WTC11 (cell line): Measurements from ENCODE around the gene SPTLC1. TPM values are rescaled to one million over a fixed set of nuclear protein-coding genes. Genes with fewer than 3 reads are reported as not detected.
A peak's percentile ranks its signal among the peaks of the same experiment; 100 is the strongest.

Experiments used
- CREM ChIP-seq: sonication (generic); formaldehyde crosslinking; IDR thresholded peaks from 2 replicates; pipeline ENCODE4 v1.8.1; 2022; ENCODE audit warnings: mild to moderate bottlenecking, missing genetic modification reagents, moderate library complexity
- ELF4 ChIP-seq: sonication (generic); formaldehyde crosslinking; IDR thresholded peaks from 2 replicates; pipeline ENCODE4 v1.8.1; 2022; ENCODE audit warnings: low read depth, mild to moderate bottlenecking, moderate library complexity, missing genetic modification reagents
- ESRRA ChIP-seq: sonication (generic); formaldehyde crosslinking; IDR thresholded peaks from 2 replicates; pipeline ENCODE4 v1.8.1; 2022; ENCODE audit warnings: mild to moderate bottlenecking, missing genetic modification reagents, borderline replicate concordance
- ETV6 ChIP-seq: sonication (generic); formaldehyde crosslinking; IDR thresholded peaks from 2 replicates; pipeline ENCODE4 v1.8.1; 2022; ENCODE audit warnings: mild to moderate bottlenecking, missing genetic modification reagents
- FOXJ3 ChIP-seq: sonication (generic); formaldehyde crosslinking; IDR thresholded peaks from 2 replicates; pipeline ENCODE4 v1.9.0; 2021; ENCODE audit warnings: missing genetic modification reagents, mild to moderate bottlenecking, borderline replicate concordance
- GTF2I ChIP-seq: fragments of 250-450 bp; sonication (Bioruptor Pico); conservative IDR thresholded peaks from 2 replicates; pipeline ENCODE4 v1.4.0; 2021; ENCODE audit warnings: mild to moderate bottlenecking
- NFATC4 ChIP-seq: fragments of 250-450 bp; sonication (Bioruptor Pico); IDR thresholded peaks from 2 replicates; pipeline ENCODE4 v1.9.0; 2021; ENCODE audit warnings: mild to moderate bottlenecking
- NFE2L1 ChIP-seq: sonication (generic); formaldehyde crosslinking; IDR thresholded peaks from 2 replicates; pipeline ENCODE4 v1.8.1; 2023; ENCODE audit warnings: missing genetic modification reagents
- NFYB ChIP-seq: sonication (generic); formaldehyde crosslinking; conservative IDR thresholded peaks from 2 replicates; pipeline ENCODE4 v1.8.0; 2022; ENCODE audit warnings: low read depth, missing genetic modification reagents
- NR1H2 ChIP-seq: sonication (generic); formaldehyde crosslinking; IDR thresholded peaks from 2 replicates; pipeline ENCODE4 v1.9.0; 2021; ENCODE audit warnings: mild to moderate bottlenecking, moderate library complexity, missing genetic modification reagents
- SMAD3 ChIP-seq: sonication (generic); formaldehyde crosslinking; IDR thresholded peaks from 2 replicates; pipeline ENCODE4 v1.8.0; 2022; ENCODE audit warnings: missing genetic modification reagents, mild to moderate bottlenecking, borderline replicate concordance
- TEAD4 ChIP-seq: sonication (generic); formaldehyde crosslinking; IDR thresholded peaks from 2 replicates; pipeline ENCODE4 v1.8.0; 2022; ENCODE audit warnings: mild to moderate bottlenecking, missing genetic modification reagents
- ZNF232 ChIP-seq: sonication (generic); formaldehyde crosslinking; IDR thresholded peaks from 2 replicates; pipeline ENCODE4 v1.8.0; 2022; ENCODE audit warnings: mild to moderate bottlenecking, missing genetic modification reagents
- ZNF317 ChIP-seq: sonication (generic); formaldehyde crosslinking; IDR thresholded peaks from 2 replicates; pipeline ENCODE4 v1.8.1; 2023; ENCODE audit warnings: low read depth, mild to moderate bottlenecking, moderate library complexity, missing genetic modification reagents, borderline replicate concordance
- ZNF416 ChIP-seq: fragments of 250-450 bp; sonication (Bioruptor Pico); IDR thresholded peaks from 2 replicates; pipeline ENCODE4 v1.9.0; 2021; ENCODE audit warnings: mild to moderate bottlenecking, inconsistent platforms
- ZNF423 ChIP-seq: fragments of 250-450 bp; sonication (Bioruptor Pico); IDR thresholded peaks from 2 replicates; pipeline ENCODE4 v2.1.2; 2022; ENCODE audit warnings: mild to moderate bottlenecking, moderate library complexity
- total RNA-seq: library from RNA; stranded (reverse); gene quantifications from 3 replicates; pipeline ENCODE4 v1.2.3, GENCODE V29; 2021
- TF ChIP-seq, protein P1 (sequence below): sonication (generic); formaldehyde crosslinking; IDR thresholded peaks from 2 replicates; pipeline ENCODE4 v1.8.0; 2023; ENCODE audit warnings: missing genetic modification reagents, mild to moderate bottlenecking, borderline replicate concordance
- TF ChIP-seq, protein P2 (sequence below): sonication (generic); formaldehyde crosslinking; IDR thresholded peaks from 2 replicates; pipeline ENCODE4 v1.8.0; 2023; ENCODE audit warnings: mild to moderate bottlenecking, missing genetic modification reagents
- TF ChIP-seq, protein P3 (sequence below): fragments of 250-450 bp; sonication (Bioruptor Pico); IDR thresholded peaks from 2 replicates; pipeline ENCODE4 v1.9.0; 2021; ENCODE audit warnings: mild to moderate bottlenecking
- TF ChIP-seq, protein P4 (sequence below): sonication (generic); formaldehyde crosslinking; IDR thresholded peaks from 2 replicates; pipeline ENCODE4 v1.8.1; 2022; ENCODE audit warnings: mild to moderate bottlenecking, missing genetic modification reagents, moderate library complexity, borderline replicate concordance
- TF ChIP-seq, protein P5 (sequence below): fragments of 250-450 bp; sonication (Bioruptor Pico); conservative IDR thresholded peaks from 2 replicates; pipeline ENCODE4 v1.9.0; 2021; ENCODE audit warnings: mild to moderate bottlenecking
- TF ChIP-seq, protein P6 (sequence below): sonication (generic); formaldehyde crosslinking; IDR thresholded peaks from 2 replicates; pipeline ENCODE4 v1.8.0; 2022; ENCODE audit warnings: missing genetic modification reagents
- TF ChIP-seq, protein P7 (sequence below): sonication (generic); formaldehyde crosslinking; conservative IDR thresholded peaks from 2 replicates; pipeline ENCODE4 v1.8.1; 2023; ENCODE audit warnings: mild to moderate bottlenecking, low read depth, missing genetic modification reagents, moderate library complexity

The SPTLC1 gene
- total RNA-seq, 1 experiment from 2014 or later, result 81.2 TPM

DNA sequence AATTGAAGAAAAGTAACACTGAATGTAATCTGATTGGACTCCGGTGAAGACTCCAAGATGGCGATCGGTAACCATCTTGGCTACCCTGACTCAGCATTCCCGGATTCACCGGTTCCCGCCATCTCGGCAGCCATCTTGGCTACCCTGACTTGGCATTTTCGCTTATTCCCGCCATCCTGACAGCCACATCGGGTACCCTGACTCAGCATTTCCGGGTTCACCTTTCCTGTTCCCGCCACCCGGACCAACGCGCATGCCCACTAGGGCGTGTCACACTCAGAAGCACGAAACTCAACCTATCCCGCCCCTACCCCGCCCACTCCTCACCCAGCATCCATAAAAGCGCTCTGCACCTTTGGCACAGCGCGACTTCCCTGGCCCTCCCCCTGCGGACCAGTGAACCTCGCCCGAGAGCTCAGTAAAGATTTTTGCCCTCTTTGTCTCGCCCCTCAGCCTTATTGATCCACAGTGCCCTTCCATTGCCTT, 17.2 kb downstream of the SPTLC1 start (continued):
- TF ChIP-seq NFE2L1 (CRISPR knock-in tag) (peak; percentile 100), FOXJ3 (CRISPR knock-in tag) (no peak), NFATC4 (CRISPR knock-in tag) (no peak), SMAD3 (no peak), CREM (CRISPR knock-in tag) (no peak), NFYB (no peak), ZNF423 (CRISPR knock-in tag) (no peak), GTF2I (CRISPR knock-in tag) (no peak), ZNF416 (CRISPR knock-in tag) (no peak), ZNF317 (no peak), ESRRA (CRISPR knock-in tag) (no peak), NR1H2 (CRISPR knock-in tag) (no peak), ELF4 (CRISPR knock-in tag) (no peak), TEAD4 (CRISPR knock-in tag) (no peak), ETV6 (CRISPR knock-in tag) (peak; percentile 85), ZNF232 (no peak)
- TF ChIP-seq, protein P1, sequence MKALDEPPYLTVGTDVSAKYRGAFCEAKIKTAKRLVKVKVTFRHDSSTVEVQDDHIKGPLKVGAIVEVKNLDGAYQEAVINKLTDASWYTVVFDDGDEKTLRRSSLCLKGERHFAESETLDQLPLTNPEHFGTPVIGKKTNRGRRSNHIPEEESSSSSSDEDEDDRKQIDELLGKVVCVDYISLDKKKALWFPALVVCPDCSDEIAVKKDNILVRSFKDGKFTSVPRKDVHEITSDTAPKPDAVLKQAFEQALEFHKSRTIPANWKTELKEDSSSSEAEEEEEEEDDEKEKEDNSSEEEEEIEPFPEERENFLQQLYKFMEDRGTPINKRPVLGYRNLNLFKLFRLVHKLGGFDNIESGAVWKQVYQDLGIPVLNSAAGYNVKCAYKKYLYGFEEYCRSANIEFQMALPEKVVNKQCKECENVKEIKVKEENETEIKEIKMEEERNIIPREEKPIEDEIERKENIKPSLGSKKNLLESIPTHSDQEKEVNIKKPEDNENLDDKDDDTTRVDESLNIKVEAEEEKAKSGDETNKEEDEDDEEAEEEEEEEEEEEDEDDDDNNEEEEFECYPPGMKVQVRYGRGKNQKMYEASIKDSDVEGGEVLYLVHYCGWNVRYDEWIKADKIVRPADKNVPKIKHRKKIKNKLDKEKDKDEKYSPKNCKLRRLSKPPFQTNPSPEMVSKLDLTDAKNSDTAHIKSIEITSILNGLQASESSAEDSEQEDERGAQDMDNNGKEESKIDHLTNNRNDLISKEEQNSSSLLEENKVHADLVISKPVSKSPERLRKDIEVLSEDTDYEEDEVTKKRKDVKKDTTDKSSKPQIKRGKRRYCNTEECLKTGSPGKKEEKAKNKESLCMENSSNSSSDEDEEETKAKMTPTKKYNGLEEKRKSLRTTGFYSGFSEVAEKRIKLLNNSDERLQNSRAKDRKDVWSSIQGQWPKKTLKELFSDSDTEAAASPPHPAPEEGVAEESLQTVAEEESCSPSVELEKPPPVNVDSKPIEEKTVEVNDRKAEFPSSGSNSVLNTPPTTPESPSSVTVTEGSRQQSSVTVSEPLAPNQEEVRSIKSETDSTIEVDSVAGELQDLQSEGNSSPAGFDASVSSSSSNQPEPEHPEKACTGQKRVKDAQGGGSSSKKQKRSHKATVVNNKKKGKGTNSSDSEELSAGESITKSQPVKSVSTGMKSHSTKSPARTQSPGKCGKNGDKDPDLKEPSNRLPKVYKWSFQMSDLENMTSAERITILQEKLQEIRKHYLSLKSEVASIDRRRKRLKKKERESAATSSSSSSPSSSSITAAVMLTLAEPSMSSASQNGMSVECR (CRISPR knock-in tag), result no peak
- TF ChIP-seq, protein P2, sequence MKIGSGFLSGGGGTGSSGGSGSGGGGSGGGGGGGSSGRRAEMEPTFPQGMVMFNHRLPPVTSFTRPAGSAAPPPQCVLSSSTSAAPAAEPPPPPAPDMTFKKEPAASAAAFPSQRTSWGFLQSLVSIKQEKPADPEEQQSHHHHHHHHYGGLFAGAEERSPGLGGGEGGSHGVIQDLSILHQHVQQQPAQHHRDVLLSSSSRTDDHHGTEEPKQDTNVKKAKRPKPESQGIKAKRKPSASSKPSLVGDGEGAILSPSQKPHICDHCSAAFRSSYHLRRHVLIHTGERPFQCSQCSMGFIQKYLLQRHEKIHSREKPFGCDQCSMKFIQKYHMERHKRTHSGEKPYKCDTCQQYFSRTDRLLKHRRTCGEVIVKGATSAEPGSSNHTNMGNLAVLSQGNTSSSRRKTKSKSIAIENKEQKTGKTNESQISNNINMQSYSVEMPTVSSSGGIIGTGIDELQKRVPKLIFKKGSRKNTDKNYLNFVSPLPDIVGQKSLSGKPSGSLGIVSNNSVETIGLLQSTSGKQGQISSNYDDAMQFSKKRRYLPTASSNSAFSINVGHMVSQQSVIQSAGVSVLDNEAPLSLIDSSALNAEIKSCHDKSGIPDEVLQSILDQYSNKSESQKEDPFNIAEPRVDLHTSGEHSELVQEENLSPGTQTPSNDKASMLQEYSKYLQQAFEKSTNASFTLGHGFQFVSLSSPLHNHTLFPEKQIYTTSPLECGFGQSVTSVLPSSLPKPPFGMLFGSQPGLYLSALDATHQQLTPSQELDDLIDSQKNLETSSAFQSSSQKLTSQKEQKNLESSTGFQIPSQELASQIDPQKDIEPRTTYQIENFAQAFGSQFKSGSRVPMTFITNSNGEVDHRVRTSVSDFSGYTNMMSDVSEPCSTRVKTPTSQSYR, result no peak
- TF ChIP-seq, protein P3, sequence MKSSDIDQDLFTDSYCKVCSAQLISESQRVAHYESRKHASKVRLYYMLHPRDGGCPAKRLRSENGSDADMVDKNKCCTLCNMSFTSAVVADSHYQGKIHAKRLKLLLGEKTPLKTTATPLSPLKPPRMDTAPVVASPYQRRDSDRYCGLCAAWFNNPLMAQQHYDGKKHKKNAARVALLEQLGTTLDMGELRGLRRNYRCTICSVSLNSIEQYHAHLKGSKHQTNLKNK (CRISPR knock-in tag), result no peak
- TF ChIP-seq, protein P4, sequence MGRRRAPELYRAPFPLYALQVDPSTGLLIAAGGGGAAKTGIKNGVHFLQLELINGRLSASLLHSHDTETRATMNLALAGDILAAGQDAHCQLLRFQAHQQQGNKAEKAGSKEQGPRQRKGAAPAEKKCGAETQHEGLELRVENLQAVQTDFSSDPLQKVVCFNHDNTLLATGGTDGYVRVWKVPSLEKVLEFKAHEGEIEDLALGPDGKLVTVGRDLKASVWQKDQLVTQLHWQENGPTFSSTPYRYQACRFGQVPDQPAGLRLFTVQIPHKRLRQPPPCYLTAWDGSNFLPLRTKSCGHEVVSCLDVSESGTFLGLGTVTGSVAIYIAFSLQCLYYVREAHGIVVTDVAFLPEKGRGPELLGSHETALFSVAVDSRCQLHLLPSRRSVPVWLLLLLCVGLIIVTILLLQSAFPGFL (CRISPR knock-in tag), result no peak
- TF ChIP-seq, protein P5, sequence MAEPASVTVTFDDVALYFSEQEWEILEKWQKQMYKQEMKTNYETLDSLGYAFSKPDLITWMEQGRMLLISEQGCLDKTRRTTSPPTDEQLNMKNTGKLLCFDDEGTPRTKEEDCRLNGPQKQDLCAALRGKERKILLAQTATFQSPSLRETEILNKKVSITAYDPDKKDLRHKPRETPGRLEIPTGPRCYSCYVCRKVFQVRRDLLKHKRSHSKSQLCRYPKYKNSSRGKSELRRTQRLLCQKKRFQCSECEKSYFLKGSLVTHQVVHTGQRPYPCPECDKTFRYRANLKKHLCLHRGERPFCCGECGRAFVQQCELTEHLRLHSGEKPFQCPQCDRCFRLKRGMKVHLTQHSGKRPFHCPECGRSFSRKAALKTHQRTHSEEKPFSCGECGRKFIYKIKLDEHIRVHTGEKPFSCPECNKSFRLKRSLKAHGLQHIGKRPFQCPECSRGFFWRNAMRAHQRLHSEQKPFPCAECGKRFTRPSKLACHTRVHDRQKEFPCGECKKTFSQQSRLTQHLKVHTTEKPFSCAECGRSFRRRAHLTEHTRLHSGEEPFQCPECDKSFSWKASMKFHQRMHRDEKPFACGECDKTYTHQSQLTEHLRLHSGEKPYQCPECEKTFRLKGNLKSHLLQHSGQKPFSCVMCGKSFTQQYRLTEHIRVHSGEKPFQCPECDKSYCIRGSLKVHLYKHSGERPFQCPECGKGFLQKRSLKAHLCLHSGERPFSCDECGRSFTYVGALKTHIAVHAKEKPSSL (CRISPR knock-in tag), result no peak
- TF ChIP-seq, protein P6, sequence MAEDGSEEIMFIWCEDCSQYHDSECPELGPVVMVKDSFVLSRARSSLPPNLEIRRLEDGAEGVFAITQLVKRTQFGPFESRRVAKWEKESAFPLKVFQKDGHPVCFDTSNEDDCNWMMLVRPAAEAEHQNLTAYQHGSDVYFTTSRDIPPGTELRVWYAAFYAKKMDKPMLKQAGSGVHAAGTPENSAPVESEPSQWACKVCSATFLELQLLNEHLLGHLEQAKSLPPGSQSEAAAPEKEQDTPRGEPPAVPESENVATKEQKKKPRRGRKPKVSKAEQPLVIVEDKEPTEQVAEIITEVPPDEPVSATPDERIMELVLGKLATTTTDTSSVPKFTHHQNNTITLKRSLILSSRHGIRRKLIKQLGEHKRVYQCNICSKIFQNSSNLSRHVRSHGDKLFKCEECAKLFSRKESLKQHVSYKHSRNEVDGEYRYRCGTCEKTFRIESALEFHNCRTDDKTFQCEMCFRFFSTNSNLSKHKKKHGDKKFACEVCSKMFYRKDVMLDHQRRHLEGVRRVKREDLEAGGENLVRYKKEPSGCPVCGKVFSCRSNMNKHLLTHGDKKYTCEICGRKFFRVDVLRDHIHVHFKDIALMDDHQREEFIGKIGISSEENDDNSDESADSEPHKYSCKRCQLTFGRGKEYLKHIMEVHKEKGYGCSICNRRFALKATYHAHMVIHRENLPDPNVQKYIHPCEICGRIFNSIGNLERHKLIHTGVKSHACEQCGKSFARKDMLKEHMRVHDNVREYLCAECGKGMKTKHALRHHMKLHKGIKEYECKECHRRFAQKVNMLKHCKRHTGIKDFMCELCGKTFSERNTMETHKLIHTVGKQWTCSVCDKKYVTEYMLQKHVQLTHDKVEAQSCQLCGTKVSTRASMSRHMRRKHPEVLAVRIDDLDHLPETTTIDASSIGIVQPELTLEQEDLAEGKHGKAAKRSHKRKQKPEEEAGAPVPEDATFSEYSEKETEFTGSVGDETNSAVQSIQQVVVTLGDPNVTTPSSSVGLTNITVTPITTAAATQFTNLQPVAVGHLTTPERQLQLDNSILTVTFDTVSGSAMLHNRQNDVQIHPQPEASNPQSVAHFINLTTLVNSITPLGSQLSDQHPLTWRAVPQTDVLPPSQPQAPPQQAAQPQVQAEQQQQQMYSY (CRISPR knock-in tag), result no peak
- TF ChIP-seq, protein P7, sequence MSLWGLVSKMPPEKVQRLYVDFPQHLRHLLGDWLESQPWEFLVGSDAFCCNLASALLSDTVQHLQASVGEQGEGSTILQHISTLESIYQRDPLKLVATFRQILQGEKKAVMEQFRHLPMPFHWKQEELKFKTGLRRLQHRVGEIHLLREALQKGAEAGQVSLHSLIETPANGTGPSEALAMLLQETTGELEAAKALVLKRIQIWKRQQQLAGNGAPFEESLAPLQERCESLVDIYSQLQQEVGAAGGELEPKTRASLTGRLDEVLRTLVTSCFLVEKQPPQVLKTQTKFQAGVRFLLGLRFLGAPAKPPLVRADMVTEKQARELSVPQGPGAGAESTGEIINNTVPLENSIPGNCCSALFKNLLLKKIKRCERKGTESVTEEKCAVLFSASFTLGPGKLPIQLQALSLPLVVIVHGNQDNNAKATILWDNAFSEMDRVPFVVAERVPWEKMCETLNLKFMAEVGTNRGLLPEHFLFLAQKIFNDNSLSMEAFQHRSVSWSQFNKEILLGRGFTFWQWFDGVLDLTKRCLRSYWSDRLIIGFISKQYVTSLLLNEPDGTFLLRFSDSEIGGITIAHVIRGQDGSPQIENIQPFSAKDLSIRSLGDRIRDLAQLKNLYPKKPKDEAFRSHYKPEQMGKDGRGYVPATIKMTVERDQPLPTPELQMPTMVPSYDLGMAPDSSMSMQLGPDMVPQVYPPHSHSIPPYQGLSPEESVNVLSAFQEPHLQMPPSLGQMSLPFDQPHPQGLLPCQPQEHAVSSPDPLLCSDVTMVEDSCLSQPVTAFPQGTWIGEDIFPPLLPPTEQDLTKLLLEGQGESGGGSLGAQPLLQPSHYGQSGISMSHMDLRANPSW, result no peak
